ENCODE data around the gene ZFAND6.
"Not testable (repeated sequence)": the region's sequence is repeated elsewhere in the genome, so short reads cannot be mapped to it uniquely, and the experiment has no call there.

ZFAND6 gene

GRCh38 chr15:80058851-80059785 lies at the start of gene ZFAND6:
Gene ZFAND6 (plus strand): TSS chr15:80059676. CDS start chr15:80120345, 60,669 bp downstream.
- DNase-seq (ENCODE audit: low spot score) = peak; percentile 94

DNA sequence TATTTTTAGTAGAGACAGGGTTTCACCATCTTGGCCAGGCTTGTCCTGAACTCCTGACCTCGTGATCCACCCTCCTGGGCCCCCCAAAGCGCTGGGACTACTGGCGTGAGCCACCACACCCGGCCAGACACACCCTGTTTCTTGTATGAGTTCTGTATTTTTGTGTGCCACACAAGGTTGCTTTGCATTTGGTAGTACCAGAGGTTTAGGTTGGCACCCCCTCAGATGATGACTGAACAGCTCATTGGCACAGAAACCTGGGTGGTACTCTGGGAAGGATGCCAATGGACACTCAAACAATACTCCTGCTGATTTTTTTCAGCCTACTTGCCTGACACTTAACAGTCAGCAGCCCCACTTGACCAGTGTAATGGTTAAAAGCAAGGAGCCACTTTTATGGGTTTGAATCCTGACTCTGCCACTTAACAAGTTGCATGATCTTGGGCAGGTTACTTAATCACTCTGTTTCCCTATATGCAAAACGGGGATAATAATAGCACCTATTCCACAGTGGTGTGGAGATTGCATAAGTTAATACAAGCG lies 49.3 kb upstream of the ZFAND6 start:
- no peak for DNase-seq (ENCODE audit: low spot score)

GRCh38 chr15:80011041-80011523 lies 48.4 kb upstream of the ZFAND6 start:
- DNase-seq (ENCODE audit: low spot score) = not testable (repeated sequence)

DNA sequence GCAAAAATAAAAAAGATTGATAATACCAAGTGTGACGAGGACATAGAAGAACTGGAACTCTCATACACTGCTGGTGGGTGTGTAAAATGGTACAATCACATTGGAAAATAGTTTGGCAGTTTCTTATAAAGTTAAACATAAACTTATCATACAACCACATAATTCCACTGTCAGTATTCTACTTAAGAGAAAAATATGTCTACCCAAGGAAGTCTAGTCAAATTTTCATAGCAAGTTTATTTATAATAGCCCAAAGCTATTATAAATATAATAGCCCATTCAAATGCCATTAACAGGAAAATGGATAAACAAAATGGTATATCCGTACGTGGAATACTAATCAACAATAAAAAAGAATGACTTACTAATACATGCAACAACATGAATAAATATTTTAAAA lies 47.9 kb upstream of the ZFAND6 start:
- DNase-seq (ENCODE audit: low spot score) = no peak

DNA sequence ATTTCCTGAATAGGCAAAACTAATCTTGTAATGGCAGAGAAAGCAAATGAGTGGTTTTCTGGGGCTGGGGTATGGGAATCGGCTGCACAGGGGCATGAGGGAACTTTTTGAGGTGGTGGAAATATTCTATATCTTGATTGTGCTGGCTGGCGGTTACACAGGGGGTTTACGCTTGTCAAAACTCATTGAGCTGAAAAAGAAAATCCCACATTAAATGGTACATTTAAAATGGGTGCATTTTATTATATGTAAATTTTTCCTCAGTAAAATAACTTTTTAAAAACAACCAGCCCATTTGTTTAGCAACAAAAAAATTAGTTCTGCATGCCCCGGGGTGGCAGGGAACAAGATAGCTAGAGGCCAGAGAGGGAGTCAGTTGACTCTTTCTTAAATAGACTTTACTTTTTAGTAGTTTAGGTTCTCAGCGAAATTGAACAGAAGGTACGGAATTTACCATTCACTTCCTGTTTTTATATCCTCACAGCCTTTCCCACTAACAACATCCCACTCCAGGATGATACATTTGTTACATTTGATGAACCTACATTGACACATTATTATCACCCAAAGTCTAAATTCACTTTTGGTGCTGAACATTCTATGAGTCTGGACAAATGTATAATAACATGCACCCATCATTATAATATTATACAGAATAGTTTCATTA lies 47.3 kb upstream of the ZFAND6 start:
- no peak for DNase-seq (ENCODE audit: low spot score)

DNA sequence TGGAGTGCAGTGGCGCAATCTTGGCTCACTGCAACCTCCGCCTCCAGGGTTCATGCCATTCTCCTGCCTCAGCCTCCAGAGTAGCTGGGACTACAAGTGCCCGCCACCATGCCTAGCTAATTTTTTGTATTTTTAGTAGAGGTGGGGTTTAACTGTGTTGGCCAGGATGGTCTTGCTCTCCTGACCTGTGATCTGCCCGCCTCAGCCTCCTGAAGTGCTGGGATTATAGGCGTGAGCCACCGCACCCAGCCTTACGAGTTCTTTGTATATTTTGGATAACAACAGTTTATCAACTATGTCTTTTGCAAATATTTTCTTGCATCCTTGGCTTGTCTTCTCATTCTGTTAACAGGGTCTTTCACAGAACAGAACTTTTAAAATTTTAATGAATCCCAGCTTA lies 45.3 kb upstream of the ZFAND6 start:
- DNase-seq (ENCODE audit: low spot score) = not testable (repeated sequence)

GRCh38 chr15:80015156-80015555 lies 44.3 kb upstream of the ZFAND6 start:
- DNase-seq (ENCODE audit: low spot score) = no peak

GRCh38 chr15:80016506-80016905 lies 43.0 kb upstream of the ZFAND6 start:
- DNase-seq (ENCODE audit: low spot score) = not testable (repeated sequence)

GRCh38 chr15:80017139-80017538 lies 42.3 kb upstream of the ZFAND6 start:
- DNase-seq (ENCODE audit: low spot score) = not testable (repeated sequence)

DNA sequence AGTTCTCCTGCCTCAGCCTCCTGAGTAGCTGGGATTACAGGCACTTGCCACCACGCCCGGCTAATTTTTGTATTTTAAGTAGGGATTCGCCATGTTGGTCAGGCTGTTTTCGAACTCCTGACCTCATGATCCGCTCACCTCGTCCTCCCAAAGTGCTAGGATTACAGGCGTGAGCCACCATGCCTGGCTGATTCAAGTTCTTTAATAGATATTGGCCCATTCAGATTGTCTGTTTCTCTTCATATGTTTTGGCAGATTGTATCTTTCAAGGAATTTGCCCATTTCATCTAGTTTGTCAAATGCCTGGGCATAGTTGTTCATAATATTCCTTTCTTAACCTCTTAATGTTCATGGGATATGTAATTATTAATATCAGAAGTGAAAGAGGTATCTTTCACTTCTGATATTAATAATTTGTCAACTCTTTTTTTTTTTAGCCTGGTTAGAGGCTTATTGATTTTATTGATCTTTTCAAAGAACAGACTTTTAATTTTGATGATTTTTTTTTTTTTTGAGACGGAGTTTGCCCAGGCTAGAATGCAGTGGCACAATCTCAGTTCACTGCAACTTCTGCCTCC lies 40.2 kb upstream of the ZFAND6 start:
- no peak for DNase-seq (ENCODE audit: low spot score)

DNA sequence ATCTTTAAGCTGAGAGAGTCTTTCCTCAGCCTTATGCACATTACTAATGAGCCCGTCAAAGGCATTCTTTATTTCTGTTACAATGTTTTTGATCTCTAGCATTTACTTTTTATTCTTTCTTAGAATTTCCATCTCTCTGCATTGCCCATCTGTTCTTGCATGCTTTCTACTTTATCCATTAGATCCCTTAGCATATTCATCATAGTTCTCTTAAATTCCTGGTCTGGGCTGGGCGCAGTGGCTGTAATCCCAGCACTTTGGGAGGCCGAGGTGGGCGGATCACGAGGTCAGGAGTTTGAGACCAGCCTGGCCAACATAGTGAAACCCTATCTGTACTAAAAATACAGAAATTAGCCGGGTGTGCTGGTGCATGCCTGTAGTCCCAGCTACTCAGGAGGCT lies 39.3 kb upstream of the ZFAND6 start:
- not testable (repeated sequence) for DNase-seq (ENCODE audit: low spot score)

DNA sequence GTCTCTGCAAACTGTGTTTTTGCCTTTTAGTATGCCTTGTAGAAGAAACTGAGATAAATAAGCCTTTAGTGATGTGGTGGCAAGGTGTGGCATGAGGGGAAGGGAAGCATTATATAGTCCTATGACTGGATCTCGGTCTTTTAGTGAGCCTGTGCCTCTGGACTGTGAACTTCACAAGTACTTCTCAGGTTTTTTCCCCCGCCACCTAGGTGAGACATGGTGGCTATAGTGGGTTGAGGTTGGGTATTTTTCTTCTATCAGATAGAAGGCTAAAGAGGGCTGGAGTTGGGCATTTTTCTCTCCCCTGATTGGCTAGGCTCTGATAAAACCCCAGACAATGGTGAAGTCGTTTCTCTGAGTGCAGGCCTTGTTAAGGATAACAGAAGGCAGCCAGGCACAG lies 38.7 kb upstream of the ZFAND6 start:
- DNase-seq (ENCODE audit: low spot score) = no peak

GRCh38 chr15:80026310-80026709 lies 33.2 kb upstream of the ZFAND6 start:
- no peak for DNase-seq (ENCODE audit: low spot score)

- no peak for DNase-seq (ENCODE audit: low spot score)
Measured at GRCh38 chr15:80026754-80027153, 32.7 kb upstream of the ZFAND6 start.

- DNase-seq (ENCODE audit: low spot score) = no peak
Measured at GRCh38 chr15:80028937-80029336, 30.5 kb upstream of the ZFAND6 start.

DNA sequence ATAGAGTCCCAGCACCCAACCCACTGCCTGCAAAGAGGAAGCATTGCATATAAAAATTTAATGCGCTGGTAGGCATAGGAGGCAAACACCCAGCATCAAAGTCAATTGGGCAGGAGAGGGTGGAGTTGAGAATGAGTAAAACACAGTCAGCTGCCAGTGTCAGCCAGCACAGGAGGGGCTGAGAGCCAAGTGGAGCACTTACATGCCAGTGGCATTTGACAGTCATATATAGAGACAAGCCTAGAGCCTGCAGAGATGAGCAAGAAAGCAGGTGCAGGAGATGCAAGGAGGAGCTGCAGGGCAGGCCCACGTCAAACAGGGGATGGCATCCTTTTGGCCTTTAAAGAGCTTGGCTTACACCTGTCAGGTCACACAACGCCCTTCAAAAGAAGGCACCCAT lies 27.6 kb upstream of the ZFAND6 start:
- DNase-seq (ENCODE audit: low spot score) = peak; percentile 84

DNA sequence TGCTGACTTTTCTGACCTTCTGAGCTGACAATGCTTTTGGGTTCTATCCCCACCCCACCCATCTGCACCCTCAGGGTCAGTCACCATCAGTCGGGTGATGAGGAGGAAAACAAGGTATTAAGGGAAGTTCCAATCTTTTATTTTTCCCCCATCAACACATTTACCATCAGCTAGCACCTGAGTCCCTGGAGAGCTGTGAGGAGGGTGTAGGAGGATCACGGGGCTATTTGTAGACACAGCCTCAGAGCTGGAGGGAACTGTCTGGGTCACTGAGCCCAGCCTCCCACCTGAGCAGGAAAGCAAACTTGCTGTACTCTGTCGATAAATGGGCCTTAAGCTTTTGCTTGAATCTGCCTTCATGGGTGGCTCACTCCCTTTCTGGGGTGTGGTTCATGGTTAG lies 24.8 kb upstream of the ZFAND6 start:
- no peak for DNase-seq (ENCODE audit: low spot score)

DNA sequence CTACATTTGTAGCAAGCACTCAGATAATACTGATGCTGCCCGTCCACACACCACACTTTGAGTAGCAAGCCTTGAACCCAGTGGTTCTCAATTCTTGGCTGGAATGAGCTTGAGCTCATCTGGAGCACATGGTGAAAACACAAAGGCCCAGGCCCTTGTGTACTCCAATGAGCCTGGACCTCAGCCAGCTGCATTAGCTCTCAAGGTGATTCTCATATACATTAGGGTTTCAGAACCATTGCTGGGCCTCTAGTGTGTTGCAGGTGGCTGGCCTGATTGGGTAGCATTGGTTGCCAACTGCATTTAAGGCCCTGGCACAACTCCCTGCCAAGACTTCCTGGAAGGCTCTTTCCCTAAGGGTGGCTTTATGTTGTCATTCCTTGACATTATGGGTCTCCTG lies 23.4 kb upstream of the ZFAND6 start:
- no peak for DNase-seq (ENCODE audit: low spot score)

GRCh38 chr15:80041494-80042253 lies 17.8 kb upstream of the ZFAND6 start:
- no peak for DNase-seq (ENCODE audit: low spot score)

DNA sequence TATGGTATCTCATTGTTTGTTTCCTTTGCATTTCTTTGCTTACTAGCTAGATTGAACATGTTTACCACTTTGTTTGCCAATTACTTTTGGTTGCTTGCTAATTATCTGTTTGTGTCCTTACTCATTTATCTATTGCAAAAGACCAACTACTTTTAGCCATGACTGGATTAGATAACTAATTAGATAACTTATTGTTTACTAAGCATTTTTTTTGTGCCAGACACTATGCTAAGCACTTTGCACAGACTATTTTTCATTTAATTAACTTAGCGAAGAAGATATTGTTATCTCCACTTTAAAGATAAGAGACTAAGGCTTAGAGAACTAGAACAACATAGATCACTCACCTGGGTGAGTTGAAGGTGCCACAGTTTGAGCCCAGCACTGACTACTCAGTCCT lies 16.9 kb upstream of the ZFAND6 start:
- DNase-seq (ENCODE audit: low spot score) = no peak

DNA sequence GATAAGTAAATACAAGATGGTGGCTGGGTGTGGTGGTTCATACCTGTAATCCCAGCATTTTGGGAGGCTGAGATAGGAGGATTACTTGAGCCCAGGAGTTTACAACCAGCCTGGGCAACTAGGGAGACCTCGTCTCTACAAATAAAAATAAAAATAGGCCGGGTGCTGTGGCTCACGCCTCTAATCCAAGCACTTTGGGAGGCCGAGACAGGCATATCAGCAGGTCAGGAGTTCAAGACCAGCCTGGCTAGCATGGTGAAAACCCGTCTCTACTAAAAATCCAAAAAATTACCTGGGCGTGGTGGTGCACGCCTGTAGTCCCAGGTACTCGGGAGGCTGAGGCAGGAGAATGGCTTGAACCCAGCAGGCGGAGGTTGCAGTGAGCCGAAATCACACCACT lies 14.3 kb upstream of the ZFAND6 start:
- not testable (repeated sequence) for DNase-seq (ENCODE audit: low spot score)

DNA sequence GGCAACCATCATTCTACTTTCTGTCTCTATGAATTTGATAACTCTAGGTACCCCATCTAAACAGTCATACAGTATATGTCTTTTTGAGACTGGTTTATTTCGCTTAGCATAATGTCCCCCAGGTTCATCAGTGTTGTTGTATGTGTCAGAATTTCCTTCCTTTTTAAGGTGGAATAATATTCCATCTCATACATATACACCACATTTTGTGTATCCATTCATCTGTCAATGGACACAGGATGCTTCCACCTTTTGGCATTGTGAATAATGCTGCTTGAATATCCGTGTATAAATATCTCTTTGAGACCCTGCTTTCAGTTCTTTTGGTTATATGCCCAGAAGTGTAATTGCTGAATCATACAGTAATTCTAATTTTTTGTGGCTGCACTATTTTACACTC lies 10.4 kb upstream of the ZFAND6 start:
- no peak for DNase-seq (ENCODE audit: low spot score)
